GM12872 (cell line): ENCODE data around the gene BBS1.

Experiments
- CTCF ChIP-seq: IDR thresholded peaks from 3 replicates; pipeline ENCODE4 v1.5.1; 2011; ENCODE audit warnings: low read depth, mild to moderate bottlenecking, low read length, moderate library complexity; ENCODE audit not compliant: insufficient read depth

BBS1 gene

GRCh38 chr11:66478729-66479393, 31.6 kb upstream of the BBS1 start:
- peak; percentile 94 for TF ChIP-seq CTCF

GRCh38 chr11:66479394-66480116, 30.9 kb upstream of the BBS1 start:
- TF ChIP-seq CTCF = no peak

- no peak for TF ChIP-seq CTCF
These were observed 30.1 kb upstream of the BBS1 start, which contains the start of gene DPP3 for GRCh38 chr11:66480117-66480938. Gene DPP3, plus strand, starts transcription at chr11:66480434. Its CDS starts 1,767 bp downstream, at chr11:66482201.

- TF ChIP-seq CTCF = no peak
These were observed 25.5 kb upstream of the BBS1 start for GRCh38 chr11:66484806-66485380.

GRCh38 chr11:66488957-66489356, 21.5 kb upstream of the BBS1 start:
- no peak for TF ChIP-seq CTCF

GRCh38 chr11:66489636-66490035, 20.8 kb upstream of the BBS1 start:
- no peak for TF ChIP-seq CTCF
